Posterior vena cava (tissue), 2 donors: Measurements from ENCODE around the gene MVK. TPM values are rescaled to one million over a fixed set of nuclear protein-coding genes. Genes with fewer than 3 reads are reported as not detected.

Source experiments
- DNase-seq: peaks from one replicate; pipeline ENCODE4 v3.0.0-alpha.2; 2020; ENCODE audit warnings: low spot score
- intact Hi-C, 2 donors: fragments of 100-400 bp; cut with DNase I; formaldehyde crosslinking; loops; one replicate each; pipeline versions ENCODE4 v1.14.1 to v1.14.2; 2022 to 2023
- long read RNA-seq, 2 donors: library from polyadenylated mRNA; unstranded; transcript quantifications; one replicate each; pipeline ENCODE4 v2.0.0, GENCODE V29; 2020 to 2021
- total RNA-seq, 2 donors: library from RNA; stranded (reverse); fragmentation: NEBNext Ultra II Directional; extraction: Animal tissue kit (Norgen Biotek cat#: 25700); gene quantifications; one replicate each; pipeline ENCODE4 v1.2.1, GENCODE V29; 2021
- donor health status: DM: yes; HTN: yes; CAD: no.
- donor health status: DM: yes; HTN: yes; CAD: no.

MVK gene
- 1 to 10 TPM; 9.1 TPM for total RNA-seq
- long read RNA-seq, donor 1, transcript MVK-201 (11 exons, 1,956 nt) = major isoform, 6 of 8 reads
- long read RNA-seq, donor 1, partial matches to known transcripts = 1 of 8 reads
- long read RNA-seq, donor 1, other reads (novel, unspliced or antisense) = 0 of 8 reads
- long read RNA-seq, donor 2, transcript MVK-201 (11 exons, 1,956 nt) = major isoform, 48 of 72 reads
- long read RNA-seq, donor 2, transcript MVK-203 (9 exons, 1,644 nt) = minor isoform, 8 of 72 reads
- long read RNA-seq, donor 2, partial matches to known transcripts = 3 of 72 reads
- long read RNA-seq, donor 2, other reads (novel, unspliced or antisense) = 11 of 72 reads

DNA sequence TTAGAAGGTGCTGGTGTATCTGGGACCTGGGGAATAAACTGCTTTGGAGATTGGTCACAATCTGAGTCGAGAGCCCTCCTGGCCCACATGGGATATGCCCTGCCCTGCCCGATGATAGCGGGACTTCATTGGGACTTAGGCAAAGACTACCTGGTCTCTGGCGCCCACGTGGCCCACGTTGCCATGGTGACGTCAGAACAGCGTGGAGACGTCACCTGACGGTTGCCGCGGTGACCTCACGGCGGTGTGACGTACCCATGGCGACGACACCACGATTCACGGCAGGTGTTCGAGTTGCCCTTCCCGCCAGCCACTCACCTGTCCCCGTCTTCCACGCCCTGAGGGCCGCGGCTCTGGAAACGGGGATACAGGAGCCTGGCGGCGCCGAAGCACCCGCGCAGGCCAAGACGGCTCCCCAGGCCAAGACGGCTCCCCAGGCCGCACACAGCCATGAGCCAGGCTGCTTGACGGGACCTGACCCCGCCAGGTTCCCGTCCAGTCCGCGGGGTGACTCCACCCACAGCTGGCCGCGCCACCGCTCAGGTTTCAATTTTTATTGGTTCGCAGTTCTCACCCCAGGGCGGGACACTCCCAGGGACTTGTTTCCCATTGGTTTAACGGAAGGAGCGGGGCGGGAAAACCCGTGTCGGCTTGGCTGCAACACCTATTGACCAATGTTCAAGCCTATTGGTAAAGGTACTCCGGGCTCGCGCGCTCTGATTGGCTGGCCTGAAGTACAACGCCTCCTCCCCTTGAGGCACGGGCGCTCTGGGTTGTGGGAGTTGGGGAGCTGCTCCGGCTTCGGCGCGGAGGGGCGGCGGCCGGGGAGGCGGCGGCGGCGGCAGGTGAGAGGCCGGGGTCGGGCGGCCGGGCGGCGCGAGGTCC lies at the start of gene MVK, which contains the start of gene MMAB:
Gene MVK, plus strand, starts transcription at position 766 of the 885 bp plus-strand sequence. CDS start 1,029 bp downstream, outside the sequence.
Gene MMAB, minus strand, starts transcription at position 476 of the 885 bp plus-strand sequence. Its CDS starts 24 bp downstream, at position 452.
- DNase-seq = peak; percentile 99
- intact Hi-C loops = no loop called here

DNA sequence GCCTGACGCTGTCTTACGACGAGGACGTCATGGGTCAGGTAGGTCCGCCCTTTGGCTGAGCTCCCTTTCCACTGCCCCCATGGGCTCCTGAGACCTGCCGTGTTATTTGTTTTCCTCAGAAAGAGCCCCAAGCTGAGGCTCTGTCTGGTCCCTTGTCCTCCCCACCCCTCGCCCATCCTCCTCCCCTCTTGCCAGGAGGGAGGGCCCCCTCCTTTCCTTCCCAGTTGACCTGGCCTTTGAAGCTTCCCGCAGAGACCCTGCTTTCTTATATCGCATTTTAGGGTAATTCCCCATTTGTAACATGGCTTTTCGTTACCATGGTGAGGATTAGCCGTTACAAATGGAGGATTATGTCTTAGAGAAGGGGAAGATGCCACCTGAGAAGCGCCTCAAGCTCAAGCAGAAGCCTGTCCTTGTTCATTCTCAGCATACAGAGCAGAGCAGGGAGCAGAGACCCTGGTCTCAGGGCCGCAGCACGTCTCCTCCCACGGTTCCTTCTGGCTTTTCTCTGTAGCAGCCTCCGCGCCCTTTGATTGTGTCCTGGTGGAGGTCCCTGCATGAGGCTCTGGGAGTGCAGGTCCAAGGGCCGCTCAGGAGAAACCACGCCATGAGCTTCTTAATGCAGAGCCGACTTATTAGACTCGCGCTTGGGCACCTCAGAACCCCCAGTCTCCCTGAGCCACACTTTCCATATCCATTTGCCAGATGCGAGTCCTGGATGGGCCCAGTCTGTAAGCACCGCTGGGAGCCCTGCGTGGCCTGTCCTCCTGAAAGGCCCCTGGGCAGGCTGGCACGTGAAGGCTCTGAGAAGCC lies 48.9 kb upstream of the MVK start:
- intact Hi-C loops = loop anchor here in 1 of 2 donors (5.0 kb wide), 1 partner anchor 1917 kb away; no protein-coding TSS in a partner anchor
- DNase-seq = peak; percentile 42

DNA sequence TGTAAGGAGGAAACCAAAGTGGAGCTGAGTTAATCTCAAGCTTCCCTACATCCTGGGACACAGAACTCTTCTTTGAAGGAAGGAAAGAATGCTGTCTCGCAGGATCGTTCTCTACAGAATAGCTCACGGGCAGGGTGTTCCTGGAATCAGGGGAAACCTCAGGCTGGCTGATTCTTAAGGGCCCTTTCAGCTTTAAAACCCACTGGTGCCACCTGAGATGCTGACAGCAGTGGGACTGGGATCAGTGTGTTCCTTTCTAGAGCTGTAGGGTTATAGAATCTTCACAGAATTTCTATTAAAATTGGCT lies 48.4 kb upstream of the MVK start:
- intact Hi-C loops = no loop called here
- no peak for DNase-seq

DNA sequence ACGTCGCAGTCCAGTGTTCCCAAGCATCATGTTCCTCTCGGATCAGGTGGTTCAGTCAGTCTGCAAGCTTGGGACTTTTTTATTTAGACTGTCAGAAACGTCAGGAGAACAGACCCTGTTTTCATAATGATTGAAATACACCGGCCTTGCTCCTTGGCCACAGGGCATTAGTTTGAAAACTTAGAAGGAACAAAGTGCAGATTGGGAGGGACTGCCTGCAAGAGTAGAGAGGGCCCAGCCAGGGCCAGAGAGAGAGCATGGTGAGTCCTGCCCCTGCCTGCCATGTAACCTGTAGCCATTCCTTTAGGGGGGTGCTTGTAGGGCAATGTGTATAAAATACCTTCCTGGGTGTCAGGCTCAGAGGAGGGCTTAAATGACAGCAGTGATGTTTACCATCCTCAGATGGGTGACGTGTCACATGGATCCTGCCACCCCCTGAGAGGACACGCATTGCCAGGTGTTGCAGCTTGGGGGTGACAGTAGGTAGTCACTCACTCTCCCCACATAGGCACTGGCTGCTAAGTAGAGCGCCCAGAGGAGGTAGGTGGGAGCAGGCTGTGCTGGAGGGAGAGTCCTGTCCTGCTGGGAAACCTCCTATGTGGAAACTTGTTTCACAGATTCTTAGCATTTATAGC lies 46.0 kb upstream of the MVK start:
- intact Hi-C loops = no loop called here
- peak; percentile 32 for DNase-seq

DNA sequence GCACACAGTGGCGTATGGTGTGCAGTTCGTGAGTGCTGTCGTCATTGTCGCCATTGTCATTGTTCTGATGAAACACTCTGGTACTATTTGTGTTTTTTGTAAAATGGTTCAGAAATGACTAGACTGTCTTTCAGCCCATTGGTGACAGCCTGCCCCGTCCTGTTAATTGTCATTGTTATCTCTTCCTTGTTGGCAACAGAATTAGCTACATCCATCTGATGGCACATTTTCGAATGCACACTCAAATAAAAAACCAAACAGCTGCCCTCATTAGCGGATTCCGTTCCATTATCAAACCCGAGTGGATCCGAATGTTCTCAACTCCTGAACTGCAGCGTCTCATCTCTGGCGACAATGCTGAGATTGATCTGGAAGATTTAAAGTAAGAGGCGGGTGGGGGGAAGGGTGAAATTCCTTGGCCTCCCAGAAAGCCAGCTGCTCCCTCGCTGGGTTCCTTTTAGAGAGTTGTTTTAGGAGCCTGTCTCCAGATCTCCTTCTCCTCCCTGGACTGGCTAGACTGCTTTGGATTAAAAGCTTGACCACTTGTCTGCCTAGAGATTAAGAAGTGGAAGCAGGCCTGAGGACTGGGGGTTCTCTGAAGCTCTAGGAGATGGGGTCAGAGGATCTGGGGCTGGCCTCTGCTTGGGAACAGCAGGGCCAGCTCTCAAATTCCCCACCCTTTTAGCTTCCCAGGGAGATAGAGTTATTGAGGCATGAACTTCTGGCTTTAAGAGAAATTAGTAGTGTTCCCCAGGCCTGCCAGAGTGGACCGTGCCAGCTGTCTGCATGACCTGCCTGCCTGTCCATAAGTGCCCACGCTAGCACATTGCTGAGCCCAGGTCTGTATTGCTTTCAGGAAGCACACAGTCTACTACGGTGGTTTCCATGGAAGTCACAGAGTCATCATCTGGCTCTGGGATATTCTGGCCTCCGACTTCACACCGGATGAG lies 43.6 kb upstream of the MVK start:
- peak; percentile 35 for DNase-seq
- intact Hi-C loops = no loop called here

DNA sequence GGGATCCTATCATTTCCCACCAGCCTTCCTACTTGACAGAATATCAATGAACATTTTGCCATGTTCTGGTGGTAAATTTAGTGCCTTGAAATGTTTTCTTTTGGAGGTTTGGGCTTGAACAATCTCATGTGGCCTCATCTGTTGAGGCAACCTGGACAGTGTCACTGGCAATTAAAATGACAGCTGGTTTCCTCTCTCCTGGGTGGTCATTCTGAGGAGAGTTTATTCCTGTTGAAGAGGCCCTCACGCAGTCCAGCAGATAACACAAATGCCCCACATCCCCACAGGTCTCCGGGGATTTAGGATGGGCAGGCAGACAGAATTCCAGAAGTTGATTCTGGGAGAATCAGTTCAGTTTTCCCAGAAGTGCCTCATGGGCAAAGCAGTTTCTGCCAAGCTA lies 42.2 kb upstream of the MVK start:
- intact Hi-C loops = no loop called here
- DNase-seq = no peak

DNA sequence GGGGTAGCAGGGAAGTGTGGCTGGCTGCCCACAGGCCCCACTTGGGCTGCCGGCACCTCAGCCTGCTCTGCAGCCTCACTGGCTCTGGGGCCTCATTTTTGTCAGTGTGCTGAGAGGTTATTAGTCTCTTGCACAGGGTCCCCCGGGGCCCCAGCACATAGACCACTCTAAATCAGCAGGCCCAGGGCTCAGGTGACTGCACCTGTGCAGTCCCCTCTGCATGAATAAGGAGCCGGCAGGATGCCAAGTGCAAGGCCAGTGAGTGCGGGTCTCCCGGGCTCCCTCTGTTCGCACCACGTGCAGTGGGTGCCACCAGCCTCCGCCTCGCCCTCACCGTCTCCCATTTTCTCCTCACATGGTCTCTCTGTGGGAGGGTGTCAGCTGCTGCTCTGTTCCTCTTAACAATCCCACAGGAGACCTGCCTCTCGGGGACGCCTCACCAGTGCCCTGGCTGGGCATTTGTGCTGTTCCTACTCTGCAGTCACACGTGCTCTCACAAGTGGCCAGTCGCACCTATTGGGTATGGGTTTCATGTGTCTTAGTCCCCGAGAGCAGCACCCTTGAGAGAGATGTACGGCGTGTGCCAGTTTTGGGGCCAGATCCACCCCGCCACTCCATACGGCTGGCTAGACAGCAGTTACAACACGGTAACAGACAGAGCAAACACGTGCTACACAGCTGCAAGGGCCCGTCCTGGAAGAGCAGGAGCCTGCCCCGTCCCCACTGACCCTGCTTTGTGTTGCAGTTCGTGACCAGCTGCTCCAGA lies 40.7 kb upstream of the MVK start:
- DNase-seq = no peak
- intact Hi-C loops = no loop called here

DNA sequence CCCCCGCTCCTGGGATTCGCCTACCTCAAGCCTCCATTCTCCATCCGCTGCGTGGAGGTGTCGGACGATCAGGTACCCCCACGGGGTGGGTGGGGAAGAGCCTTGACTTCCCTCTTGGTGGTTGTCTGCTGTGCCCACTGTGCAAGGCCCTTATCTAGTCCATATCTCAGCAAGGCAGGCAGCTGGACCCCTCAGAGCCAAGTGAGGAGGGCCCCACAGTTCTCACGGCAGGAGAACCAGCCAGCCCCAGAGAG lies 40.2 kb upstream of the MVK start:
- intact Hi-C loops = no loop called here
- no peak for DNase-seq

DNA sequence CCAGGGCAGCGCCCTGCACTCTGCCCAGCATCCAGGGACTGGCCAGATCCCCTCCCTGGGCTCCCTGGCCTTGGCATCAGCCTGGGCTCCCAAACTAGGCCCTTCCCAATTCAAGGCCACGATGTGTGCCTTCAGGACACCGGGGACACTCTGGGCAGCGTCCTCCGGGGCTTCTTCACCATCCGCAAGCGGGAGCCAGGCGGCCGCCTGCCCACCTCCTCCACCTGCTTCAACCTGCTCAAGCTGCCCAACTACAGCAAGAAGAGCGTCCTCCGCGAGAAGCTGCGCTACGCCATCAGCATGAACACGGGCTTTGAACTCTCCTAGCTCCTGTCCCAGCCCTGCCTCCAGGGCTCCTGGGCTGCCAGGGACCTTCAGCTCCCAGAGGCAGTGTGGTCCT lies 39.1 kb upstream of the MVK start:
- DNase-seq = no peak
- intact Hi-C loops = no loop called here

DNA sequence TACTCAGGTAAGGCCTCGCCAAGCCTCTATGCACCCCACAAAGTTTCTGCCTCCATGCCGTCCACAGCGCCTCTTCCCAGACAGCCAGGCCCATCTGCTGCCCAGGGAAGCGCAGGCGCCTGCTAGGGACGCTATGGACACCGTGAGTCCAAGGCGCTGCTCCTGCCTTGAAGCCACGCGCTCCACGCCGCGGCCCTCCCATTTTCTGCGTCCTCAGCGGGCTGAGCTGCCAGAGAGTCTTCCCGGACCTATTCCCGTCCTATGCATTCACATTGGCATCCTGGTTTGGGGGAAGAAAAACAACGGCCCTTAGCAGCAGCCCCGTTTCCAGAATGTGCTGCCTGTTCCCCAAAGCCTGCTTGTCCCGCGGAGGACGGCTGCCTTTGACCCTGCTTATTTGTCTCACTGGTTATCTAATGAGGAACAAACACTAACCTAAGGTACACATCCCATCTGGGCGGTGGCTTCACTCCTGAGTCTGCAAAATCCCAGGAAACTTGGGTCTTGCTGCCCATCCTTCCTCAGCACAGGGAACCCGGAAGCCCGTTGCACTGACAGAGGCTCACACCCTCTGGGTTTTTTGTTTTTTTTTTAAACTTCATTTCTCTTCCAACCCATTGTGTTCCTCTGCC lies 38.2 kb upstream of the MVK start:
- DNase-seq = no peak

DNA sequence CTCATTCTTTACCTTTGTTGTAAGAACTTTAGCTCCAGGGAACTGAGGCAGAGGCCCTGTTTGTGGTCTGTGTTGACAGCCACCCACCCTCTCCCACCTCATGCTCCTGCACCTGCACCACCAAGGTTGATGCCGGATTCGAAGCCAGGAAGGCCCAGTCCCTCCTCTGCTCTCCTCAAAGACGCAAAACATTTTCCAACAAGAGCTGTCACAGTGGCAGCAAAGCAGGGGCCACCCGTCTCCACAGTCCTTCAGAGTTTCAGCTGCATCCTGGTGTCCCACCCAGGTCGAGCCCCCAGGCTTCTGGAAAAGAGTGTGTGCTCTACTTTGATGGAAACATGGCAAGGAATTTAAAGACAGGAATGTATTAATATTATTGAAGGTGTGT lies 37.7 kb upstream of the MVK start:
- DNase-seq = no peak
- intact Hi-C loops = no loop called here

More for the DNA sequence above, 38.2 kb upstream of the MVK start:
- intact Hi-C loops = no loop called here

DNA sequence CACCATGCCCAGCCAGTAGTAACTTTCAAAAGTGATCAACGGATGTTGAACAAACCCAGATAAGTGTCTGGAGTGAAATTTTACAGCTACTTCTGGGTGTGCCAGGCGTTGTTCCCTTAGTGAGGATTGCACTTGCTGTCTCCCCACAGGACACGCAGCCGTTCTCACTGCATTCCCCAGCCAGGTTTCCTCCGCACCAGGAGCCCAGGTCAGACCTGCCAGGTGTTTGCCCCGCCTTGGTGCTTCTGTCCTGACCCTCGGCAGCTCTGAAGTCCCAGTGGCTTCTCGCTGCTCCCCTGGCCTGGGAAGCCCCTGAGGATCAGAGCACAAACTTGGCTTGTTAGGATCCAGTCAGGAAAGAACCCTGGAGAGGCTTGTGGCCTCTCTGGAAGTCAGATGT lies 36.5 kb upstream of the MVK start:
- no peak for DNase-seq
- intact Hi-C loops = no loop called here

DNA sequence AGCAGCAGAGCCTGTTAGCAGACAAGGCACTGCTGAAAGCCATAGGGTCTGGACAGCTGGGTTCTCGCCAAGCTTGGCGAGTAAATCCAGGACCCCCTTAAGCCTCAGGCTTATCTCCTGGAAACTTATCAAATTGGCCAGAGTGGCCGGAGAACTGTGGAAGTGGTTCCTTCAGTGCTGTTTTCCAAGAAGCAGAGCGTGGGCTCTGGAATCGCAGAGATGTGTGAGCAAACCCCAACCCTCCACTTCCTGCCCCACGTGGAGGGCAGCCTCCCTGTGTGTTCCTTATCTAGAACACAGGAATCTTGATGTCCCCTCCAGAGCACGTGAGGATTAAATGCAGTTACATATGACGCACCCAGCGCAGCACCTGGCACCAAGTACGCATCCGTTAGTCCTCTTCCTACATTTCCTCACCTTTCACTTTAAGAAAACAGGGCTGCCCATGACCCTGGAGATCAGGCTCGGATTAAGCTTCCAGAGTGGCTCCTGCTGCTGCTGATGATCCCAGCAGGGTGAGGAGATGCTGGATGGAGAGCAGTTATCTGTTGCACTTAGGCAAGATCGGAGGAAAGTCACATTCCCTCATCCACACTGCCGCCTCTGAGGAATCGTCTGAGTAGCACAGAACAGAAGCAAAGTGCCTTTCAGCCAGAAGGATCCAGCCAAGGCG lies 35.3 kb upstream of the MVK start:
- intact Hi-C loops = no loop called here
- DNase-seq = no peak

DNA sequence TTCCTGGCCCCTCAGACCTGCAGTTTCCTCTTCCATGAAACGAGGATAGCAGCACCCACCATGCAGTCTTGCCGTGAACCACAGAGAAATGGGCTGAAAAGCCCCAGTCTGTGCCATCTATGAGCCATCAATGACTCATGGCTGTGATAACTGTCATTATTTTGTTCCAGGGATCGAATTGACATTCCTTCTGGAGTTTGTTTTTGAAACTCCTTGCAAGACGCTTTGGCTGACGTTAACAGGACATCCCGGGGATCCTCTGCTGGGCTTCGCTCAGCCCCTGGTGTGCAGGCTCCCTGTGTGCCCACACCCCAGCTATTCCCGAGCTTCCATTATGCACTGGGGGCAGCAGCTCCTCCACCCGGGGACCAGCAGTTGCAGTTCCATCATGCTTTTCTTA lies 34.1 kb upstream of the MVK start:
- DNase-seq = no peak
- intact Hi-C loops = no loop called here

DNA sequence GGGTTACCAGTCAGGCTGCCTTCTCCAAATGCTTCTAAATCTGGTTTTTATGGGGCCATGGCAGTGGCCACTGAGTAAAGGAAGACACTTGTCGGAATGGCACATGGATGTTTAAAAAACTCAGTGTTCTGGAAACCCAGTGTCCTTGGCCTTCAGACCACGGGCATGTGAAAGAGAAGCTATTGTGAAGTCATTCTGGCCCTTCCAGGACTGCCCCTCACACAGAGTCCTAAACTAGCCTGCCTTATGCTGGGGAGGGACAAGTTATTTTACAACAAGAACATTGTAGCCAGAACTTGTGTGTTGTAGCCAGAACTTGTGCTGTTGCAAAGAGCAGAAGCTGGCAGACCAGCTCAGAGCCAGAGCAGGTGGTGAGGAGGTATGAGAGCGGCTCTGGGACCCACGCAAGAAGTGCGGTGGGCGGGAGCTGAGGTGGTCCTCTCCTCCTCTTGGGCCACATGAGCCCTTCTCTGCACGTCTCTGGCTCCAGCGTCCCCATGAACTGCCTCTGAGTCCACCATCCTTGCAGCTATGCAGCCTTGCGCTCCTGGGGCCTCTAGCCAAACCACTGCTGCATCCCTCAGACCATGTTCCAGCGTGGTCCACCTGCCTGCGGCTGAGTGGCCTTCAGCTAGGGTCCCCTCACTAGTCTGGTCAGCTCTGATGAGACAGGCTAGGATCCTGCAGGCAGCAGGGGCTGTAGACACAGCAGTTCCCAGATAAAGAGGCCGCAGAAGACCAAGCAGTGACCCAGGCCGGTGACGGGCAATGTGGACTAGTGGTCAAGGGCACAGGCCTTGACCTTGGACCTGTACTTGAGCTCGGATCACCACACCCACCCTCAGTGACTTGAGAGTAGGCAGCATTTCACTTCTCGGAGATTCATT lies 32.8 kb upstream of the MVK start:
- DNase-seq = no peak
- intact Hi-C loops = no loop called here

DNA sequence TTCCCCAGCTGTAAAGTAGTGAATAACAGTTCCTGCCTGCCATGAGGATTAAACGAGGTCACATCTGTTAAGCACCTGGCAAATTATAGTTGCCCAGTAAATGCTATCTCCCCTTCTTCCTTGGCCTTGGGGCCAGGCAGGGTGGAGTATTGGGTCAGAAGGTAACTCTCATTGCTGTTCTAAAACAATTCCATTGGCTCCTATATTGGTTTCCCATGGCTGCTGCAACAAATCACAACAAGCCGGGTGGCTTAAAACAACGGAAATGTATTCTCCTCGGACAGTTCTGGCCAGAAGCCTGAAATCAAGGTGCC lies 32.2 kb upstream of the MVK start:
- intact Hi-C loops = no loop called here
- DNase-seq = no peak
